Heart left ventricle (tissue), 13 donors: Measurements from ENCODE around the gene GABRB1.

ENCODE experiments used
- POLR2A ChIP-seq, 2 donors: fragments of 450-650 bp; IDR thresholded peaks; one replicate each; pipeline ENCODE4 v1.6.1; 2017; ENCODE audit warnings: antibody characterized with exemption in 2 of 2, mild to moderate bottlenecking in 2 of 2, moderate library complexity in 2 of 2
- TF ChIP-seq, protein P1 (sequence below), 12 donors: fragments of 200-600 bp; sonication (generic) in 4 of 12; IDR thresholded peaks; one replicate each; pipeline versions ENCODE4 v1.5.0 to v1.8.0; 2018 to 2022; ENCODE audit warnings: antibody characterized with exemption in 12 of 12, mild to moderate bottlenecking in 5 of 12
- donor health status: ischemic (EF 13 %, LVEDD 7.1; RV severe dilation, severe dysfunction).
- donor health status: DM: no; HTN: yes; CAD: no.
- donor health status: DM: no; HTN: no; CAD: no.
- donor health status: ischemic (EF 25% LVEDD 6.9; RV normal size, moderate dysfunction).
- donor health status: ischemic (EF 25% LVEDD 5.7; RV mildly dilated, moderate dysfunction).
- donor health status: ischemic (EF 35%, LVEDD 5.7; RV mildly dilated, moderate dysfunction).
- donor health status: nonischemic (EF 11% LVEDD 7.7; RV severe dilation, severe dysfunction).
- donor health status: DM: yes; HTN: yes; CAD: no.
- donor health status: PGD.
- donor health status: ischemic (EF 29% LVEDD 5.4; RV normal size, mild dysfunction).
- donor health status: nonischemic (EF 23%, LVEDD 6.1; RV moderate dilation, normal function).

DNA sequence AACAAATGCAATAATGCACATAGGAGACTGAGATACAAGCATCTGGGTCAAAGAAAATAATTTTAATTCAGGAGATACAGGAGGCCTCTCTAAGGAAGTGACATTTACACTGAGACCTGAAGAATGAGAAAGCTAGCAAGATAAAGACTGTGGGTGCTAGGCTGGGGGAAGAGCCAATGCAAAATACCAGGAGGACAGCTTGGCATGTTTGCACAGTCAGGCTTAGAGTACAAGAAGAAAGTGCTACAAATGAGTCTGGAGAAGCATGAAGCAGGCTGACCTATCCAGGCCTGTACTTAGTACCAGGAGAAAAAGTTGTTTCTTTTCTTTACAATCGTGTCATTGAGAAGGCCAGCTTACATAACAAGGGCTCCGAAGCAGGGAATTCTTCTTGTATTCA lies 56.9 kb downstream of the GABRB1 start:
- TF ChIP-seq, protein P1, sequence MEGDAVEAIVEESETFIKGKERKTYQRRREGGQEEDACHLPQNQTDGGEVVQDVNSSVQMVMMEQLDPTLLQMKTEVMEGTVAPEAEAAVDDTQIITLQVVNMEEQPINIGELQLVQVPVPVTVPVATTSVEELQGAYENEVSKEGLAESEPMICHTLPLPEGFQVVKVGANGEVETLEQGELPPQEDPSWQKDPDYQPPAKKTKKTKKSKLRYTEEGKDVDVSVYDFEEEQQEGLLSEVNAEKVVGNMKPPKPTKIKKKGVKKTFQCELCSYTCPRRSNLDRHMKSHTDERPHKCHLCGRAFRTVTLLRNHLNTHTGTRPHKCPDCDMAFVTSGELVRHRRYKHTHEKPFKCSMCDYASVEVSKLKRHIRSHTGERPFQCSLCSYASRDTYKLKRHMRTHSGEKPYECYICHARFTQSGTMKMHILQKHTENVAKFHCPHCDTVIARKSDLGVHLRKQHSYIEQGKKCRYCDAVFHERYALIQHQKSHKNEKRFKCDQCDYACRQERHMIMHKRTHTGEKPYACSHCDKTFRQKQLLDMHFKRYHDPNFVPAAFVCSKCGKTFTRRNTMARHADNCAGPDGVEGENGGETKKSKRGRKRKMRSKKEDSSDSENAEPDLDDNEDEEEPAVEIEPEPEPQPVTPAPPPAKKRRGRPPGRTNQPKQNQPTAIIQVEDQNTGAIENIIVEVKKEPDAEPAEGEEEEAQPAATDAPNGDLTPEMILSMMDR (IDR thresholded peaks at IDR 0.05), result no peak
- TF ChIP-seq POLR2A (IDR thresholded peaks at IDR 0.05), result no peak
